Measurements from ENCODE around the gene FBXO4.
A peak's percentile ranks its signal among the peaks of the same experiment; 100 is the strongest.

The FBXO4 gene

GRCh38 chr5:41893074-41893851 lies 31.8 kb upstream of the FBXO4 start:
- Histone ChIP-seq H3K4me1 (ENCODE audit: insufficient read depth, low read length) (no peaks in the 10 kb centered on the region), H3K4me3 (ENCODE audit: low read depth in 1 of 2, low read length in 2 of 2) (no peak overlapping the region), H3K27me3 (ENCODE audit: control insufficient read depth in 1 of 2, insufficient read depth in 2 of 2, low read length in 2 of 2) (no peaks in the 10 kb centered on the region), H3K27ac (ENCODE audit: low read depth, low read length) (no peak overlapping the region), H3K36me3 (ENCODE audit: insufficient read depth, low read length) (no peaks in the 10 kb centered on the region), H3K9ac (ENCODE audit: low read length) (no peak overlapping the region), H3K9me3 (ENCODE audit: low read length) (no peaks in the 10 kb centered on the region)

GRCh38 chr5:41896230-41896629 lies 28.9 kb upstream of the FBXO4 start:
- Histone ChIP-seq H3K4me1 (ENCODE audit: insufficient read depth, low read length) (no peaks in the 10 kb centered on the region), H3K9me3 (ENCODE audit: low read length) (no peaks in the 10 kb centered on the region)

GRCh38 chr5:41903382-41903891 lies 21.6 kb upstream of the FBXO4 start:
- Histone ChIP-seq H3K9me3 (ENCODE audit: low read length) (no peaks in the 10 kb centered on the region), H3K9ac (ENCODE audit: low read length) (peak overlapping the region; percentile 52), H3K4me1 (ENCODE audit: insufficient read depth, low read length) (peaks cover 19% of the 10 kb centered on the region), H3K36me3 (ENCODE audit: insufficient read depth, low read length) (peaks cover 7% of the 10 kb centered on the region), H3K27ac (ENCODE audit: low read depth, low read length) (peak overlapping the region; percentile 48), H3K4me3 (ENCODE audit: low read depth in 1 of 2, low read length in 2 of 2) (peak overlapping the region in 1 of 2 donors; percentile 84), H3K27me3 (ENCODE audit: control insufficient read depth in 1 of 2, insufficient read depth in 2 of 2, low read length in 2 of 2) (no peaks in the 10 kb centered on the region)

More at GRCh38 chr5:41896230-41896629, 28.9 kb upstream of the FBXO4 start:
- H3K36me3 ChIP-seq (ENCODE audit: insufficient read depth, low read length) = no peaks in the 10 kb centered on the region
- H3K27me3 ChIP-seq (ENCODE audit: control insufficient read depth in 1 of 2, insufficient read depth in 2 of 2, low read length in 2 of 2) = no peaks in the 10 kb centered on the region
- no peak overlapping the region for H3K27ac ChIP-seq (ENCODE audit: low read depth, low read length)
- no peak overlapping the region for H3K4me3 ChIP-seq (ENCODE audit: low read depth in 1 of 2, low read length in 2 of 2)
- H3K9ac ChIP-seq (ENCODE audit: low read length) = no peak overlapping the region

GRCh38 chr5:41903892-41904799 lies 20.9 kb upstream of the FBXO4 start, which contains the start of gene RIMOC1:
RIMOC1 (plus strand) TSS chr5:41904344; CDS start chr5:41904368, 24 bp downstream.
- H3K9me3 ChIP-seq (ENCODE audit: low read length) = no peaks in the 10 kb centered on the region
- H3K4me3 ChIP-seq (ENCODE audit: low read depth in 1 of 2, low read length in 2 of 2) = peak within 1 kb of the TSS; percentile 63 to 84
- no peaks in the 10 kb centered on the region for H3K27me3 ChIP-seq (ENCODE audit: control insufficient read depth in 1 of 2, insufficient read depth in 2 of 2, low read length in 2 of 2)
- peak within 1 kb of the TSS; percentile 64 for H3K27ac ChIP-seq (ENCODE audit: low read depth, low read length)
- H3K9ac ChIP-seq (ENCODE audit: low read length) = peak within 1 kb of the TSS; percentile 92
- peaks cover 19% of the 10 kb centered on the region for H3K4me1 ChIP-seq (ENCODE audit: insufficient read depth, low read length)
- H3K36me3 ChIP-seq (ENCODE audit: insufficient read depth, low read length) = peaks cover 14% of the 10 kb centered on the region

GRCh38 chr5:41906151-41906550 lies 18.9 kb upstream of the FBXO4 start:
- Histone ChIP-seq H3K9me3 (ENCODE audit: low read length) (no peaks in the 10 kb centered on the region), H3K36me3 (ENCODE audit: insufficient read depth, low read length) (peaks cover 19% of the 10 kb centered on the region), H3K4me3 (ENCODE audit: low read depth in 1 of 2, low read length in 2 of 2) (no peak overlapping the region), H3K9ac (ENCODE audit: low read length) (no peak overlapping the region), H3K27ac (ENCODE audit: low read depth, low read length) (no peak overlapping the region), H3K4me1 (ENCODE audit: insufficient read depth, low read length) (peaks cover 19% of the 10 kb centered on the region), H3K27me3 (ENCODE audit: control insufficient read depth in 1 of 2, insufficient read depth in 2 of 2, low read length in 2 of 2) (no peaks in the 10 kb centered on the region)

GRCh38 chr5:41908374-41909079 lies 16.6 kb upstream of the FBXO4 start:
- Histone ChIP-seq H3K4me1 (ENCODE audit: insufficient read depth, low read length) (peaks cover 16% of the 10 kb centered on the region), H3K27ac (ENCODE audit: low read depth, low read length) (no peak overlapping the region), H3K4me3 (ENCODE audit: low read depth in 1 of 2, low read length in 2 of 2) (no peak overlapping the region), H3K9me3 (ENCODE audit: low read length) (no peaks in the 10 kb centered on the region), H3K27me3 (ENCODE audit: control insufficient read depth in 1 of 2, insufficient read depth in 2 of 2, low read length in 2 of 2) (no peaks in the 10 kb centered on the region), H3K9ac (ENCODE audit: low read length) (peak overlapping the region; percentile 39), H3K36me3 (ENCODE audit: insufficient read depth, low read length) (peaks cover 36% of the 10 kb centered on the region)

- peaks cover 41% of the 10 kb centered on the region for H3K36me3 ChIP-seq (ENCODE audit: insufficient read depth, low read length)
- H3K27ac ChIP-seq (ENCODE audit: low read depth, low read length) = no peak overlapping the region
- H3K27me3 ChIP-seq (ENCODE audit: control insufficient read depth in 1 of 2, insufficient read depth in 2 of 2, low read length in 2 of 2) = no peaks in the 10 kb centered on the region
- no peak overlapping the region for H3K4me3 ChIP-seq (ENCODE audit: low read depth in 1 of 2, low read length in 2 of 2)
- H3K9me3 ChIP-seq (ENCODE audit: low read length) = no peaks in the 10 kb centered on the region
- no peak overlapping the region for H3K9ac ChIP-seq (ENCODE audit: low read length)
- no peaks in the 10 kb centered on the region for H3K4me1 ChIP-seq (ENCODE audit: insufficient read depth, low read length)
Observed at GRCh38 chr5:41918105-41918504, 7.0 kb upstream of the FBXO4 start.

GRCh38 chr5:41921166-41921565 lies 3.9 kb upstream of the FBXO4 start:
- H3K4me1 ChIP-seq (ENCODE audit: insufficient read depth, low read length) = peaks cover 9% of the 10 kb centered on the region
- H3K27ac ChIP-seq (ENCODE audit: low read depth, low read length) = no peak overlapping the region
- peaks cover 33% of the 10 kb centered on the region for H3K36me3 ChIP-seq (ENCODE audit: insufficient read depth, low read length)
- no peak overlapping the region for H3K9ac ChIP-seq (ENCODE audit: low read length)
- H3K4me3 ChIP-seq (ENCODE audit: low read depth in 1 of 2, low read length in 2 of 2) = no peak overlapping the region
- H3K27me3 ChIP-seq (ENCODE audit: control insufficient read depth in 1 of 2, insufficient read depth in 2 of 2, low read length in 2 of 2) = no peaks in the 10 kb centered on the region
- H3K9me3 ChIP-seq (ENCODE audit: low read length) = no peaks in the 10 kb centered on the region

- no peak overlapping the region for H3K27ac ChIP-seq (ENCODE audit: low read depth, low read length)
- H3K36me3 ChIP-seq (ENCODE audit: insufficient read depth, low read length) = peaks cover 27% of the 10 kb centered on the region
- H3K9ac ChIP-seq (ENCODE audit: low read length) = no peak overlapping the region
- H3K9me3 ChIP-seq (ENCODE audit: low read length) = no peaks in the 10 kb centered on the region
- peaks cover 9% of the 10 kb centered on the region for H3K4me1 ChIP-seq (ENCODE audit: insufficient read depth, low read length)
- H3K27me3 ChIP-seq (ENCODE audit: control insufficient read depth in 1 of 2, insufficient read depth in 2 of 2, low read length in 2 of 2) = no peaks in the 10 kb centered on the region
- H3K4me3 ChIP-seq (ENCODE audit: low read depth in 1 of 2, low read length in 2 of 2) = no peak overlapping the region
Observed at GRCh38 chr5:41921874-41922273, 3.2 kb upstream of the FBXO4 start.

- Histone ChIP-seq H3K27me3 (ENCODE audit: control insufficient read depth in 1 of 2, insufficient read depth in 2 of 2, low read length in 2 of 2) (no peaks in the 10 kb centered on the region), H3K9me3 (ENCODE audit: low read length) (no peaks in the 10 kb centered on the region), H3K9ac (ENCODE audit: low read length) (peak overlapping the region; percentile 57), H3K4me1 (ENCODE audit: insufficient read depth, low read length) (peaks cover 9% of the 10 kb centered on the region), H3K36me3 (ENCODE audit: insufficient read depth, low read length) (peaks cover 13% of the 10 kb centered on the region), H3K4me3 (ENCODE audit: low read depth in 1 of 2, low read length in 2 of 2) (peak overlapping the region; percentile 74 to 93), H3K27ac (ENCODE audit: low read depth, low read length) (peak overlapping the region; percentile 91)
Observed at GRCh38 chr5:41924526-41924871, 582 bp upstream of the FBXO4 start.

GRCh38 chr5:41925555-41925951 lies 472 bp downstream of the FBXO4 start:
- H3K9ac ChIP-seq (ENCODE audit: low read length) = peak overlapping the region; percentile 57

More at GRCh38 chr5:41925555-41925951, 472 bp downstream of the FBXO4 start:
- H3K4me3 ChIP-seq (ENCODE audit: low read depth in 1 of 2, low read length in 2 of 2) = peak overlapping the region; percentile 74 to 93
- no peaks in the 10 kb centered on the region for H3K9me3 ChIP-seq (ENCODE audit: low read length)
- H3K4me1 ChIP-seq (ENCODE audit: insufficient read depth, low read length) = peaks cover 9% of the 10 kb centered on the region
- H3K27me3 ChIP-seq (ENCODE audit: control insufficient read depth in 1 of 2, insufficient read depth in 2 of 2, low read length in 2 of 2) = no peaks in the 10 kb centered on the region
- peak overlapping the region; percentile 91 for H3K27ac ChIP-seq (ENCODE audit: low read depth, low read length)
- H3K36me3 ChIP-seq (ENCODE audit: insufficient read depth, low read length) = peaks cover 7% of the 10 kb centered on the region

Measured in muscle layer of colon (tissue), 2 donors.